GM23248 (cell line): Measurements from ENCODE around the gene CYP2C8. TPM values are rescaled to one million over a fixed set of nuclear protein-coding genes. Genes with fewer than 3 reads are reported as not detected.

Experiments
- DNase-seq: peaks from one replicate; pipeline ENCODE4 v3.0.0-alpha.2; 2015
- H2AFZ ChIP-seq: fragments of 200-600 bp; sonication (generic); 2 replicates; pipeline ENCODE4 v1.6.1; 2016; ENCODE audit warnings: antibody characterized with exemption
- H3F3A ChIP-seq: fragments of 200-600 bp; sonication (generic); 2 replicates; pipeline ENCODE4 v1.6.1; 2016; ENCODE audit warnings: mild to moderate bottlenecking, antibody characterized with exemption, mixed run types; ENCODE audit not compliant: insufficient read depth
- H3K27ac ChIP-seq: fragments of 200-600 bp; sonication (generic); 2 replicates; pipeline ENCODE4 v1.5.1; 2016; ENCODE audit warnings: mild to moderate bottlenecking
- H3K27me3 ChIP-seq: fragments of 200-600 bp; sonication (generic); replicated peaks from 2 replicates; pipeline ENCODE4 v1.6.1; 2016; ENCODE audit warnings: mild to moderate bottlenecking; ENCODE audit not compliant: insufficient read depth
- H3K36me3 ChIP-seq: fragments of 200-600 bp; sonication (generic); 2 replicates; pipeline ENCODE4 v1.6.1; 2016; ENCODE audit warnings: low read depth, mild to moderate bottlenecking
- H3K4me1 ChIP-seq: fragments of 200-600 bp; sonication (generic); 2 replicates; pipeline ENCODE4 v1.6.1; 2016; ENCODE audit warnings: mild to moderate bottlenecking; ENCODE audit not compliant: insufficient read depth
- H3K4me2 ChIP-seq: fragments of 200-600 bp; sonication (generic); one replicate; pipeline ENCODE4 v1.6.1; 2016; ENCODE audit warnings: mild to moderate bottlenecking; ENCODE audit not compliant: unreplicated experiment
- H3K4me3 ChIP-seq: fragments of 200-600 bp; sonication (generic); 2 replicates; pipeline ENCODE4 v1.5.1; 2016; ENCODE audit warnings: mild to moderate bottlenecking
- H3K79me2 ChIP-seq: fragments of 200-600 bp; sonication (generic); 2 replicates; pipeline ENCODE4 v1.6.1; 2016; ENCODE audit warnings: mild to moderate bottlenecking; ENCODE audit not compliant: insufficient read depth
- H3K9ac ChIP-seq: fragments of 200-600 bp; sonication (generic); 2 replicates; pipeline ENCODE4 v1.6.1; 2016; ENCODE audit warnings: mild to moderate bottlenecking
- H3K9me2 ChIP-seq: fragments of 200-600 bp; sonication (generic); 2 replicates; pipeline ENCODE4 v1.6.1; 2016; ENCODE audit warnings: mixed run types, mild to moderate bottlenecking, moderate library complexity; ENCODE audit not compliant: insufficient read depth
- H3K9me3 ChIP-seq: fragments of 200-600 bp; sonication (generic); one replicate; pipeline ENCODE4 v1.6.1; 2017; ENCODE audit warnings: low read depth
- H4K20me1 ChIP-seq: fragments of 200-600 bp; sonication (generic); 2 replicates; pipeline ENCODE4 v1.6.0; 2016; ENCODE audit not compliant: insufficient read depth
- EZH2 ChIP-seq: fragments of 200-600 bp; sonication (generic); IDR thresholded peaks from 2 replicates; pipeline ENCODE4 v1.6.1; 2018; ENCODE audit warnings: antibody characterized with exemption, mild to moderate bottlenecking; ENCODE audit not compliant: insufficient read depth, poor library complexity, severe bottlenecking
- EZH2phosphoT487 ChIP-seq: fragments of 200-600 bp; sonication (generic); IDR thresholded peaks from 2 replicates; pipeline ENCODE4 v1.6.1; 2018; ENCODE audit warnings: antibody characterized with exemption, moderate library complexity, mild to moderate bottlenecking, low read depth; ENCODE audit not compliant: insufficient read depth
- WGBS, 2 experiments: methylation state at CpG; one replicate each; pipeline ENCODE4 v1.1.6; 2015 to 2017; ENCODE audit warnings: low lambda C conversion rate in 2 of 2, low coverage in 1 of 2; ENCODE audit errors: missing lambda C conversion rate in 2 of 2; 5-methylcytosine and 5-hydroxymethylcytosine counted together
- in situ Hi-C: fragments of 300-500 bp; cut with MboI; formaldehyde crosslinking; loops from 2 replicates; pipeline ENCODE4 v1.15.0; 2020
- polyA plus RNA-seq: library from polyadenylated mRNA; unstranded; fragments of >200 nt; fragmentation: Nextera tagmentation; extraction: Ambion mirVana; gene quantifications from 2 replicates; pipeline ENCODE4 v1.2.1, GENCODE V29; 2016
- small RNA-seq: library from RNA; depleted of rRNA; stranded (forward); fragments of <200 nt; gene quantifications from one replicate; pipeline ENCODE3, GENCODE V24; 2014; ENCODE audit warnings: low read depth, low replicate concordance
- total RNA-seq: library from RNA; depleted of rRNA; stranded (reverse); fragments of >200 nt; shearing (Covaris generic); gene quantifications from 2 replicates; pipeline ENCODE4 v1.2.3, GENCODE V29; 2014; rRNA removed

CYP2C8 gene
- total and polyA plus RNA-seq, 2 experiments from 2014 or later = not detected

DNA sequence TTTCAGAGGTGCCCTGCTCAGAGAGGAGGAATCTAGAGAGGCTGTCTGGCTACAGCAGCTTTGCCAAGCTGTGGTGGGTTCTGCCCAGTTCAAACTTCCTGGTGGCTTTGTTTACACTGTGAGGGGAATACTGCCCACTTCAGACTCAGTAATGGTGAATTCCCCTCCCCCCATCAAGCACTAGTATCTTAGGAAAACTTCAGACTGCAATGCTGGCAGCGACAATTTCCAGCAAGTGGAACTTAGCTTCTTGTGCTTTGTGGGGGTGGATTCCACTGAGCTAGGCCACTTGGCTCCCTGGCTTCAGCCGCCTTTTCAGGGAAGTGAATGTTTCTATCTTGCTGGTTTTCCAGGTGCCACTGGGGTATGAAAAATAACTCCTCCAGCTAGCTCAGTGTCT, 42.8 kb downstream of the CYP2C8 start:
- no peaks in the 10 kb centered on the region for H3F3A ChIP-seq
- H3K9me3 ChIP-seq = no peaks in the 10 kb centered on the region
- in situ Hi-C loops = no loop called here
- no peak overlapping the region for H3K4me3 ChIP-seq
- WGBS, 2 experiments = 22 to 35% methylated on average over 2 of the region's 2 CpGs
- H3K4me2 ChIP-seq = no peak overlapping the region
- TF ChIP-seq EZH2 (no peak), EZH2phosphoT487 (no peak)
- H4K20me1 ChIP-seq = no peaks in the 10 kb centered on the region
- no peak overlapping the region for H3K9ac ChIP-seq
- H2AFZ ChIP-seq = no peak overlapping the region
- H3K36me3 ChIP-seq = no peaks in the 10 kb centered on the region
- no peaks in the 10 kb centered on the region for H3K4me1 ChIP-seq
- no peaks in the 10 kb centered on the region for H3K9me2 ChIP-seq
- no peak for DNase-seq
- no peak overlapping the region for H3K27ac ChIP-seq
- H3K27me3 ChIP-seq = no peaks in the 10 kb centered on the region
- H3K79me2 ChIP-seq = no peaks in the 10 kb centered on the region

DNA sequence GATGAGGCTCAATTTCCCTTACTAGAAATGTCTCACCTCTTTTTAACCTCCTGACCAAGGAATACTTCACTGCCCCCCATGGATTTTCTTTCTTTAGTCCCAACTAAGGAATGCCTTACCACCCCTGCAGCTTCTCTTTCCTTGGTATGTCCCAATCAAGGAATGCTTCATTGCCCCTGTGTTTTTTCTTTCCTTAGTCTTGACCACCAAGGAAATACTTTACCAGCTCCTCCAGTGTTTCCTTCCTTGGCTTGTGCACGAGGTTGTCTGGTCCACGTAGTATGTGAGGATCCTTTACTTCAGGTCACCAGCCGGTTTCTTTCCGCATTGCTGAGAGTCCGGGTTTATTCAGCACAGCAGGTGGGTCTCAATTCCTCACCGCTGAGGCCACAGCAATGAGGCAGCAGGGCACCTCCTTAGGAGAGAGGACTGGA, 71.5 kb downstream of the CYP2C8 start:
- Histone ChIP-seq H3K36me3 (no peaks in the 10 kb centered on the region), H3K4me2 (no peak overlapping the region), H3K4me1 (no peaks in the 10 kb centered on the region), H3K4me3 (no peak overlapping the region), H2AFZ (no peak overlapping the region), H3K27me3 (no peaks in the 10 kb centered on the region), H3K9me2 (no peaks in the 10 kb centered on the region), H3F3A (no peaks in the 10 kb centered on the region), H3K9me3 (no peaks in the 10 kb centered on the region), H3K79me2 (no peaks in the 10 kb centered on the region), H3K9ac (no peak overlapping the region), H4K20me1 (no peaks in the 10 kb centered on the region), H3K27ac (no peak overlapping the region)
- no peak for DNase-seq
- no peak for TF ChIP-seq EZH2
- TF ChIP-seq EZH2phosphoT487 = no peak
- 22 to 23% methylated on average over 6 of the region's 6 CpGs for WGBS, 2 experiments
- in situ Hi-C loops = no loop called here

DNA sequence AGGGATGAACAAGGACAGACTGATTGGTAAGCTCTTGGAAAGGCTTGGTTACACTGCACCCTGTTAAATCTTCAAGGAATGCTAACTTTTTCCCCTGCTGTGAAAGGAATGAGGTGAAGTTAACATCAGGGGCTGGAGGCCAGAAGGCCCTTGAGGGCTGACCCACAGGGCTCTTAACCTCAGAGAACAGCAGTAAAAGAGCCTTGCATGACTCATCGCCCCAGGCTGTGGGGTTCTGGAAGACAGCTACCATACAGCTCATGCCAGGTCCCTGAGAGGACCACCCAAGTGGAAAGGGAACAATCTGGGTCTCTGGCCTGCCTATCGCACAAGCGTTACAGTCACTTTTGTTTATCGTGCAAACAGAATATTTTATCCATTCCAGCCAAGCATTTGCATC, 76.5 kb downstream of the CYP2C8 start:
- in situ Hi-C loops = no loop called here
- 41 to 52% methylated on average over 4 of the region's 4 CpGs for WGBS, 2 experiments

DNA sequence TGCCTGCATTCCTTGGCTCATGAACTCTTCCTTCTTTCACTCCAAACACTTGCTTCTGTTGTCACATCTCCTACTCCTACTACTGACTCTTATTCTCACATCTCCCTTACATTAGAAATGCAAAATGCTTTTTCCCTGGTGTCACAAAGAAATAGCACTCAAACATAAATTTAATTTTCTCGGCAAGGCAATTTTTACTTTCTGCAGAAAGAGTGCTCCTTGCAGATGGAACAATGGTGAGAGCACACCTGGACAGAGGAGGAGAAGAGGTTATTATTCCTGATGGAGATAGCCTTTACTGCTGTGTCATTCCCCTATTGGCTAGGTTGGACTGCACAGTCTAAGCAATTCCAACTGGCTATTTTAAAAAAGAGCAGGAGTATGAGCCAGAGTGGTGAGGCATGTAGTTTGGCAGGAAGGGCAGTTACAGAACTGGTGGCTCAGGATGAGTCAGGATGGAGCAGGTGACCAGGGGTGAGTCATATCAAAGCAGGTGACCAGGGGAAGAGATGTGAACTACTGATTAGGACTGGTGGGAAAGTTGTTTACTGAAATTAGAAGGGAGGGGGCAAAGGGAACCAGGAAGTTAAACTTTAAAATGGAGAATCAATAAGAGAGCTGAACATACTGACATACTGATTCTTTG, 77.9 kb downstream of the CYP2C8 start:
- peak; percentile 3 for DNase-seq
- no peaks in the 10 kb centered on the region for H3K27me3 ChIP-seq
- WGBS, 2 experiments = 35 to 65% methylated on average over 1 of the region's 1 CpG
- in situ Hi-C loops = no loop called here
- H3K9me3 ChIP-seq = no peaks in the 10 kb centered on the region
- no peak overlapping the region for H3K4me2 ChIP-seq
- H3K4me3 ChIP-seq = no peak overlapping the region
- no peaks in the 10 kb centered on the region for H3K4me1 ChIP-seq
- no peak overlapping the region for H3K9ac ChIP-seq
- no peak overlapping the region for H2AFZ ChIP-seq
- no peak for TF ChIP-seq EZH2phosphoT487
- TF ChIP-seq EZH2 = no peak
- H4K20me1 ChIP-seq = no peaks in the 10 kb centered on the region
- no peaks in the 10 kb centered on the region for H3K36me3 ChIP-seq
- no peaks in the 10 kb centered on the region for H3K9me2 ChIP-seq
- no peaks in the 10 kb centered on the region for H3F3A ChIP-seq
- H3K27ac ChIP-seq = no peak overlapping the region
- H3K79me2 ChIP-seq = no peaks in the 10 kb centered on the region

More for the DNA sequence above, 76.5 kb downstream of the CYP2C8 start:
- no peaks in the 10 kb centered on the region for H4K20me1 ChIP-seq
- H3K27ac ChIP-seq = no peak overlapping the region
- no peak for DNase-seq
- no peaks in the 10 kb centered on the region for H3K4me1 ChIP-seq
- H3K9me3 ChIP-seq = no peaks in the 10 kb centered on the region
- no peak overlapping the region for H2AFZ ChIP-seq
- no peak overlapping the region for H3K9ac ChIP-seq
- TF ChIP-seq EZH2phosphoT487 = no peak
- no peak for TF ChIP-seq EZH2
- H3K4me3 ChIP-seq = no peak overlapping the region
- H3K36me3 ChIP-seq = no peaks in the 10 kb centered on the region
- H3K27me3 ChIP-seq = no peaks in the 10 kb centered on the region
- no peaks in the 10 kb centered on the region for H3K9me2 ChIP-seq
- H3K79me2 ChIP-seq = no peaks in the 10 kb centered on the region
- no peak overlapping the region for H3K4me2 ChIP-seq
- no peaks in the 10 kb centered on the region for H3F3A ChIP-seq

DNA sequence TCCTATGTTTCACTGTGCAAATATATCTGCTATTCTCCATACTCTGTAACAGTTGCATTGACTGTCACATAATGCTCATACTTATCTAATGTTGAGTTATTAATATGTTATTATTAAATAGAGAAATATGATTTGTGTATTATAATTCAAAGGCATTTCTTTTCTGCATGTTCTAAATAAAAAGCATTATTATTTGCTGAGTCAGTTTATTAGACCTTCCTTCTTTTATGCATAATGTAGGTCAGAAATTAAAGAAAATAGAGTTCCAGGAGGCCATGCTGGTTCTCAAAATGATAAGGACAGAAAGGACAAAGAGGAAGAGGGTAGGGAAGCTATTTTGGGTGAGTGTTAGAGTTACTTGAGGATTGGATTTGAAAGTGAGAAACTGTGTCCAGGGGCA, 80.1 kb downstream of the CYP2C8 start:
- Histone ChIP-seq H3K79me2 (no peaks in the 10 kb centered on the region), H3K4me2 (no peak overlapping the region), H3K27ac (no peak overlapping the region), H3K9me3 (no peaks in the 10 kb centered on the region), H3F3A (no peaks in the 10 kb centered on the region), H3K9ac (no peak overlapping the region), H3K9me2 (no peaks in the 10 kb centered on the region), H3K4me1 (no peaks in the 10 kb centered on the region), H3K27me3 (no peaks in the 10 kb centered on the region), H3K4me3 (no peak overlapping the region), H2AFZ (no peak overlapping the region), H3K36me3 (no peaks in the 10 kb centered on the region), H4K20me1 (no peaks in the 10 kb centered on the region)
- in situ Hi-C loops = no loop called here
- DNase-seq = no peak
- TF ChIP-seq EZH2phosphoT487 (no peak), EZH2 (no peak)

Small RNAs within 50 kb of the gene (small RNA-seq; reads per million reads assigned to genes)
- not detected for gene CYP2C60P

Other genes starting within 250 kb of the CYP2C8 start
- gene CYP2C9, start 130.8 kb downstream of the CYP2C8 start, total RNA-seq = not detected in 2 replicates
- not detected in 2 replicates for gene CYP2C9, start 130.8 kb downstream of the CYP2C8 start, polyA plus RNA-seq
- not detected in 2 replicates for gene ACSM6, start 124.7 kb upstream of the CYP2C8 start, total RNA-seq
- gene ACSM6, start 124.7 kb upstream of the CYP2C8 start, polyA plus RNA-seq = 0.08 TPM in 1 of 2 replicates, not detected in the other
- gene PDLIM1, start 221.5 kb upstream of the CYP2C8 start, total RNA-seq = 16.3 and 32.0 TPM in 2 replicates
- gene PDLIM1, start 221.5 kb upstream of the CYP2C8 start, polyA plus RNA-seq = 143 and 147 TPM in 2 replicates